K562 (cell line): ENCODE data around the gene PKD1L1. TPM values are rescaled to one million over a fixed set of nuclear protein-coding genes. Genes with fewer than 3 reads are reported as not detected.

Experiments used
- ATAC-seq: fragments of 200-7000 bp; cut with Tn5 transposase; 3 replicates; pipeline ENCODE4 v1.9.1; 2020; ENCODE audit warnings: moderate library complexity
- BruUV-seq: library from RNA; stranded (reverse); fragments of 400-500 nt; replicated peaks from 2 replicates; lab custom pipeline; 2021; lab: Mats Ljungman, UMichigan
- CTCF ChIA-PET: fragments of 300-600 bp; formaldehyde crosslinking; extraction: SDS; loops from one replicate; lab custom pipeline; 2021; ENCODE audit warnings: low intra/inter-chr PET ratio; lab: Yijun Ruan, JAX
- POLR2A ChIA-PET: fragments of 300-600, 350-650 bp; sonication (Branson Sonifier 250); formaldehyde crosslinking; extraction: SDS; loops from one replicate; lab custom pipeline; 2021; ENCODE audit warnings: antibody characterized with exemption, inconsistent platforms; lab: Yijun Ruan, JAX
- DNase-seq, 4 experiments: peaks; one replicate each; pipeline versions ENCODE4 v3.0.0 to v3.0.0-alpha.2; 2011 to 2018; ENCODE audit warnings: low spot score in 3 of 4, mixed read lengths in 3 of 4; ENCODE audit errors: extremely low read depth in 1 of 4
- FAIRE-seq: peaks from 2 replicates; lab custom pipeline; 2011; peaks lifted over from hg19 to GRCh38; lab: Jason Lieb, UNC
- H2AFZ ChIP-seq: 2 replicates; pipeline ENCODE4 v1.6.0; 2011; ENCODE audit warnings: low read depth, low read length, control low read depth, inconsistent platforms
- H3K27ac ChIP-seq: fragments of 200-600 bp; 3 replicates; pipeline ENCODE4 v1.8.0; 2011; ENCODE audit warnings: low read depth, mild to moderate bottlenecking, control low read depth, inconsistent platforms, low read length, moderate library complexity, mixed read lengths; ENCODE audit errors: extremely low read depth
- H3K27me3 ChIP-seq, 2 experiments: fragments of 300-600 bp in 1 of 2; 2 replicates in 1 of 2; 3 replicates in 1 of 2; pipeline versions ENCODE4 v1.6.0 to v1.8.0; 2011; ENCODE audit warnings: inconsistent platforms in 2 of 2, low read length in 2 of 2, mild to moderate bottlenecking in 1 of 2, mixed read lengths in 1 of 2, moderate library complexity in 1 of 2; ENCODE audit not compliant: control insufficient read depth in 2 of 2, insufficient read depth in 2 of 2
- H3K36me3 ChIP-seq: fragments of 300-600 bp; 3 replicates; pipeline ENCODE4 v1.8.0; 2011; ENCODE audit warnings: mild to moderate bottlenecking, low read length, inconsistent platforms; ENCODE audit not compliant: control insufficient read depth, insufficient read depth
- H3K4me1 ChIP-seq, 2 experiments: fragments of 200-600 bp in 1 of 2; replicated peaks in 1 of 2; 2 replicates in 1 of 2; 3 replicates in 1 of 2; pipeline versions ENCODE4 v1.5.1 to v1.8.0; 2011; ENCODE audit warnings: inconsistent platforms in 2 of 2, low read length in 2 of 2, mild to moderate bottlenecking in 1 of 2, mixed read lengths in 1 of 2, moderate library complexity in 1 of 2; ENCODE audit not compliant: control insufficient read depth in 2 of 2, insufficient read depth in 2 of 2
- H3K4me2 ChIP-seq: 2 replicates; pipeline ENCODE4 v1.6.1; 2011; ENCODE audit warnings: low read length, control low read depth, inconsistent platforms, mixed read lengths; ENCODE audit not compliant: insufficient read depth
- H3K4me3 ChIP-seq: fragments of 200-600 bp; sonication (generic), shearing (Covaris generic); 2 replicates; pipeline ENCODE4 v1.5.1; 2016; ENCODE audit warnings: control low read depth, inconsistent platforms
- H3K79me2 ChIP-seq: fragments of 200-600 bp; 3 replicates; pipeline ENCODE4 v1.8.0; 2011; ENCODE audit warnings: low read length, inconsistent platforms; ENCODE audit not compliant: control insufficient read depth, insufficient read depth
- H3K9ac ChIP-seq, 2 experiments: 2 replicates each; pipeline versions ENCODE4 v1.6.0 to v1.6.1; 2011; ENCODE audit warnings: low read depth in 2 of 2, low read length in 2 of 2, control low read depth in 1 of 2, inconsistent platforms in 1 of 2, mild to moderate bottlenecking in 1 of 2, mixed read lengths in 1 of 2; ENCODE audit not compliant: insufficient read depth in 1 of 2
- H3K9me1 ChIP-seq: one replicate; pipeline ENCODE4 v1.6.0; 2011; ENCODE audit warnings: inconsistent platforms, mild to moderate bottlenecking, low read length, moderate library complexity; ENCODE audit not compliant: control insufficient read depth, insufficient read depth
- H3K9me3 ChIP-seq: replicated peaks from 2 replicates; pipeline ENCODE4 v1.5.1; 2011; ENCODE audit warnings: low read depth, low read length, inconsistent platforms; ENCODE audit not compliant: control insufficient read depth, insufficient read depth
- H4K20me1 ChIP-seq: replicated peaks from 2 replicates; pipeline ENCODE4 v1.6.1; 2011; ENCODE audit warnings: low read length, inconsistent platforms, mixed read lengths; ENCODE audit not compliant: control insufficient read depth, insufficient read depth
- ARID2 ChIP-seq: fragments of 450-650 bp; IDR thresholded peaks from 2 replicates; pipeline ENCODE4 v1.6.1; 2017; ENCODE audit warnings: antibody characterized with exemption, mild to moderate bottlenecking
- ATF7 ChIP-seq: fragments of 450-650 bp; IDR thresholded peaks from 2 replicates; pipeline ENCODE4 v1.7.1; 2014; ENCODE audit warnings: mild to moderate bottlenecking, moderate library complexity
- GTF2E2 ChIP-seq: fragments of 200-800 bp; sonication (Bioruptor generic); IDR thresholded peaks from 2 replicates; pipeline ENCODE4 v1.6.1; 2016; ENCODE audit warnings: missing genetic modification characterization, missing compliant biosample characterization
- KAT7 ChIP-seq: sonication (generic); formaldehyde crosslinking; IDR thresholded peaks from 2 replicates; pipeline ENCODE4 v1.8.0; 2022; ENCODE audit warnings: missing genetic modification reagents, mild to moderate bottlenecking, borderline replicate concordance
- MCM2 ChIP-seq: fragments of 450-650 bp; IDR thresholded peaks from 2 replicates; pipeline ENCODE4 v1.6.1; 2017; ENCODE audit warnings: low read depth, mild to moderate bottlenecking
- NFE2L1 ChIP-seq: fragments of 450-650 bp; IDR thresholded peaks from 2 replicates; pipeline ENCODE4 v1.6.1; 2016; ENCODE audit warnings: missing genetic modification characterization, low read depth, mild to moderate bottlenecking, missing compliant biosample characterization, moderate library complexity, borderline replicate concordance
- PHB ChIP-seq: fragments of 250-450 bp; sonication (Bioruptor Pico); IDR thresholded peaks from 2 replicates; pipeline ENCODE4 v1.5.0; 2021
- PTRF ChIP-seq: fragments of 450-650 bp; IDR thresholded peaks from 2 replicates; pipeline ENCODE4 v1.6.1; 2016; ENCODE audit warnings: mild to moderate bottlenecking, missing genetic modification characterization, missing compliant biosample characterization
- SPI1 ChIP-seq: IDR thresholded peaks from 2 replicates; pipeline ENCODE4 v1.6.1; 2011; ENCODE audit warnings: low read depth, low read length, control low read depth, borderline replicate concordance
- THRA ChIP-seq: fragments of 450-650 bp; IDR thresholded peaks from 2 replicates; pipeline ENCODE4 v1.6.1; 2017; ENCODE audit warnings: mild to moderate bottlenecking, moderate library complexity
- THRAP3 ChIP-seq: fragments of 450-650 bp; IDR thresholded peaks from 2 replicates; pipeline ENCODE4 v1.6.1; 2016; ENCODE audit warnings: mild to moderate bottlenecking, inconsistent platforms, borderline replicate concordance
- WHSC1 ChIP-seq: IDR thresholded peaks from one replicate; pipeline ENCODE4 v1.6.1; 2012; ENCODE audit warnings: low read length, control low read depth, inconsistent platforms
- ZBTB12 ChIP-seq: fragments of 250-450 bp; sonication (Bioruptor Pico); IDR thresholded peaks from 2 replicates; pipeline ENCODE4 v1.4.0; 2020
- ZBTB26 ChIP-seq: fragments of 450-650 bp; formaldehyde crosslinking; IDR thresholded peaks from 2 replicates; pipeline ENCODE4 v1.4.0; 2022; ENCODE audit warnings: missing genetic modification characterization
- ZNF124 ChIP-seq: sonication (generic); formaldehyde crosslinking; IDR thresholded peaks from 2 replicates; pipeline ENCODE4 v1.8.1; 2022; ENCODE audit warnings: missing genetic modification reagents
- ZNF561 ChIP-seq: fragments of 450-650 bp; formaldehyde crosslinking; conservative IDR thresholded peaks from 2 replicates; pipeline ENCODE4 v1.4.0; 2020; ENCODE audit warnings: mild to moderate bottlenecking, moderate library complexity
- in situ Hi-C: fragments of 300-500 bp; cut with MboI; formaldehyde crosslinking; loops from 4 replicates; pipeline ENCODE4 v1.15.0; 2018; ENCODE audit warnings: inconsistent platforms, mixed read lengths
- intact Hi-C: fragments of 100-400 bp; cut with micrococcal nuclease; formaldehyde crosslinking; loops from 2 replicates; pipeline ENCODE4 v1.14.2; 2022
- polyA plus RNA-seq, 8 experiments: library from polyadenylated mRNA; depleted of rRNA in 4 of 8; stranded (reverse) in 5 of 8; unstranded in 3 of 8; fragments of >200 nt; fragmentation: Nextera tagmentation in 2 of 8; fragmentation: Illumina TruSeq in 1 of 8; extraction: Ambion mirVana in 2 of 8; extraction: Trizol in 1 of 8; gene quantifications; 2 replicates each; pipeline versions ENCODE4 v1.2.1 to v1.2.3, GENCODE V29; 2011 to 2014; ENCODE audit warnings: inconsistent platforms in 1 of 8, missing spikeins in 1 of 8
- total RNA-seq, 7 experiments: library from RNA; depleted of rRNA in 6 of 7; stranded (reverse); fragments of >200 nt in 6 of 7; fragmentation: Illumina TruSeq in 2 of 7; extraction: Trizol in 2 of 7; gene quantifications; 2 replicates each; pipeline versions ENCODE4 v1.2.1 to v1.2.3, GENCODE V29; 2011 to 2021; ENCODE audit warnings: low replicate concordance in 1 of 7

Gene PKD1L1
- total and polyA plus RNA-seq, 9 of the 15 experiments (the other 6 are each of a cell fraction or from before 2014, with no cell fraction given): 0.01 to 0.02 TPM; not detected in 7

GRCh38 chr7:47844311-47844710 is 104.0 kb downstream of the PKD1L1 start:
- Histone ChIP-seq H3K27ac (no peak overlapping the region), H3K9me1 (no peaks in the 10 kb centered on the region), H3K79me2 (no peaks in the 10 kb centered on the region), H3K4me2 (no peak overlapping the region), H3K27me3 (peaks cover 2 to 30% of the 10 kb centered on the region in 2 experiments; a peak in 3 of 5 replicates), H3K9ac (no peak overlapping the region), H4K20me1 (0 out of 2 replicates have a peak, but pooled peaks cover 3% of the 10 kb centered on the region), H3K4me3 (no peak overlapping the region), H3K9me3 (no peaks in the 10 kb centered on the region), H3K36me3 (no peaks in the 10 kb centered on the region), H2AFZ (no peak overlapping the region)
- ChIA-PET CTCF (no interaction called here), POLR2A (no interaction called here)
- intact Hi-C loops (no loop called here), in situ Hi-C loops (no loop called here)
- no TSS peak for BruUV-seq
- TF ChIP-seq MCM2: no peak
- TF ChIP-seq ATF7: no peak
- TF ChIP-seq KAT7 (CRISPR knock-in tag): no peak
- TF ChIP-seq SPI1: no peak
- no peak for TF ChIP-seq ARID2
- TF ChIP-seq ZNF561 (CRISPR knock-in tag): no peak
- TF ChIP-seq PHB (CRISPR knock-in tag): no peak
- no peak for TF ChIP-seq PTRF (tag)
- no peak for TF ChIP-seq NFE2L1 (tag)
- no peak for TF ChIP-seq GTF2E2 (tag)
- TF ChIP-seq ZBTB12 (CRISPR knock-in tag): no peak
- TF ChIP-seq ZBTB26: no peak
- TF ChIP-seq THRA: no peak
- no peak for TF ChIP-seq ZNF124
- no peak for TF ChIP-seq WHSC1
- TF ChIP-seq THRAP3: no peak
- TF ChIP-seq, all 486 proteins: peak for 0
- DNase-seq (no peak), ATAC-seq (no peak), FAIRE-seq (no peak)
- no peaks in the 10 kb centered on the region; a peak in 1 of 5 replicates for H3K4me1 ChIP-seq
